HG02678 (cell line): Measurements from ENCODE around the gene ZNF432.

Experiments used
- ATAC-seq: cut with Tn5 transposase; IDR thresholded peaks from one replicate; pipeline ENCODE4 v1.9.1; 2021; ENCODE audit warnings: mild to moderate bottlenecking, moderate library complexity; ENCODE audit not compliant: unreplicated experiment

ZNF432 gene

DNA sequence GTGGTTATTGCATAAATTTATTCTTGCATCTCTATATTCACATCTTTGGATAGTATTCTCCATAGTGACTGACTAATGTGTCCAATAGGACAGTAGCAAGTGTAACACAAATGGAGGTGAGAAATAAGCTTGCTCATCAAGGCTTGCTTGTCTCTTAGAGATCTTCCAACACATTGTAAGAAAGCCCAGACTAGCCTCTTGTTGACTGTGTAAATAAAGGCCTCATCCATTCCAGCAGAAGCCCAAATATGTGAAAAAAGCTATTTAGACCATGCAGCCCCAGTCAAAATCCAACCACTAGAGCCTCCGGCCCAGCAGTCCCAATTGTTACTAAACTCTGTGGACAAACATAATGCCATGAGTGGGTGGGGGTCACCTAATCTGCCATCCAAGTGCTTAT lies 38.0 kb downstream of the ZNF432 start:
- no peak for ATAC-seq

DNA sequence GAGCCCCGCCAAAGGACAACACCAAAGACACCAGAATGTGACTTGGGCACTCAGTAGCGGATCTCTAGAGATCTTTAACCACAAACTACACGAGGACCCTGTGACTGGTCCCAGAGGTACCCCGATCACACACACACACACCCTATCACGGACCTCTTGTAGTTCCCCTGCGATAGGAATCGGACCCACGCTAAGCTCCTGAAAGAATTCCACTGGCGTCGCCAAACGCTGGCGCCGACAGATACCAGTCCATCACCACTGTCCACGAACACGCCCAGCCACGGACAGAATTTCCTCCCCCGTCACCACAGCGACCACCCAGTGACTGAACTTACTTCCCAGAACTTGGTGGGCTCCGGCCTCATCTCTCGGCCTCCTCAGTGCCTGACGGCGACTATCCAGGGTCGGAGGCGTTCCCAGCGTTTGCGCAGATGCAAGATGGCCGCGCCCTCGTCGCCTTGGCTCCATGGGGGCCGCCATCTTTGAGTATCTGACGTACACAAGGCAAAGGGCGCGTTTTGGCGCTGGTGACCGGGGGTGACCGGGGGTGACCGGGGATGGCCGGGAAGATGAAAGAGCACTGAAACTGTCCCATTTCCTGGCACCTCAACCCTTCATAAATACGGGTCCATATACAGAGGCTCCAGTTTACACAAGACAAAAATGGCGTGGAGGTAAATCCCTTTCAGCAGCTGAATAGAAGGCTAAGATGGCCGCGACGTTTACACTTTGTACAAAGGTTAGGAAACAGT lies 40.7 kb downstream of the ZNF432 start, which contains the start of gene ZNF615:
Gene ZNF615, minus strand, starts transcription at position 406 of the 752 bp plus-strand sequence. CDS start 4,500 bp downstream, outside the sequence.
- ATAC-seq: peak; percentile 94

DNA sequence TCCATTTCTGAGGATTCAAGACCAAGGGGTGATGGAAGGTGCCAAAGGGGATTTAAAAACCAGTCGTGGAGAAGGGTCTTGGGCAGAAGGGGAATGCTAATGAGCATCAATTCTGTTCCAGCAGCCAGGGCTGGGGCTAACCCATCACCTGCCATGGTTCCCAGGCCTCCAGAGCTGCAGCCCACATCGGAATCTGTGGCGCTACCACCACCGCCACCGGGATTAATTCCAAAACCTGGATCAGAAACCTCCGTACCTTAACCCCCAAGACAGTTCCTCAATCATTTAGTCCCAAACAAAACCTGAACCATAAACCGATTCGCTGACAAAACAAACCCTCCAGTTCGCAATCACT lies 41.2 kb downstream of the ZNF432 start:
- no peak for ATAC-seq

DNA sequence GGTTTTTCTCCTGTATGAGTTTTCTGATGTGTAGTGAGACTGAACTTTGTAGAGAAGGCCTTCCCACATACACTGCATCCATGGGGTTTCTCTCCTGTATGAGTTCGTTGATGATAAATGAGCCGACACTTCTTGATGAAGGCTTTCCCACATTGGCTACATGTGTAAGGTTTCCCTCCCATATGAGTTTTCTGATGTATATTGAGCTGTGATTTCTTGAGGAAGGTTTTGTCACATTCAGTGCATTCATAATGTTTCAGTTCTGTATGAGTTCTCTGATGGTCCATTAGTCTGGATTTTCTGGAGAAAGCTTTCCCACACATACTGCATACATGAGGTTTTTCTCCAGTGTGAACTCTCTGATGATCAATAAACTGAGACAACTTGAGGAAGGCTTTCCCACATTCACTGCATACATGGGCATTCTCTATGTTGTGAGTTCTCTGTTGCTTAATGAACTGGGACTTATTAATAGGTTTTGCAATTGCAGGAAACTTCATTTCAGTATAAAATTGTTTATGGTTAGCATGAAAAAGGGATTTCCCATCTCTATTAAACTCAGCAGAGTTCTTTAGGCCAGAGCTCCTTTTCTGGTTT lies 54.5 kb downstream of the ZNF432 start:
- no peak for ATAC-seq

DNA sequence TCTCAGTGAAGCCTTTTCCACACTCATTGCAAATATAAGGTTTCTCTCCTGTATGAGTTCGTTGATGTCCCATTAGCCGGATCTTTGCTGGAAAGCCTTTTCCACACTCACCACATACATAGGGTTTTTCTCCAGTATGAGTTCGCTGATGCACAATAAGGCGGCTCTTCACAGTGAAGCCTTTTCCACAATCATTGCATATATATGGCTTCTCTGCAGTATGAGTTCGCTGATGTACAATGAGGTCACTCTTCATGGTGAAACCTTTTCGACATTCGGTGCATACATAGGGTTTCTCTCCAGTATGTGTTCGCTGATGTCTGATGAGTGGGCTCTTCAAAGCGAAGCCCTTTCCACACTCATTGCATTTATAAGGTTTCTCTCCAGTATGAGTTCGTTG lies 55.2 kb downstream of the ZNF432 start:
- ATAC-seq: no peak

DNA sequence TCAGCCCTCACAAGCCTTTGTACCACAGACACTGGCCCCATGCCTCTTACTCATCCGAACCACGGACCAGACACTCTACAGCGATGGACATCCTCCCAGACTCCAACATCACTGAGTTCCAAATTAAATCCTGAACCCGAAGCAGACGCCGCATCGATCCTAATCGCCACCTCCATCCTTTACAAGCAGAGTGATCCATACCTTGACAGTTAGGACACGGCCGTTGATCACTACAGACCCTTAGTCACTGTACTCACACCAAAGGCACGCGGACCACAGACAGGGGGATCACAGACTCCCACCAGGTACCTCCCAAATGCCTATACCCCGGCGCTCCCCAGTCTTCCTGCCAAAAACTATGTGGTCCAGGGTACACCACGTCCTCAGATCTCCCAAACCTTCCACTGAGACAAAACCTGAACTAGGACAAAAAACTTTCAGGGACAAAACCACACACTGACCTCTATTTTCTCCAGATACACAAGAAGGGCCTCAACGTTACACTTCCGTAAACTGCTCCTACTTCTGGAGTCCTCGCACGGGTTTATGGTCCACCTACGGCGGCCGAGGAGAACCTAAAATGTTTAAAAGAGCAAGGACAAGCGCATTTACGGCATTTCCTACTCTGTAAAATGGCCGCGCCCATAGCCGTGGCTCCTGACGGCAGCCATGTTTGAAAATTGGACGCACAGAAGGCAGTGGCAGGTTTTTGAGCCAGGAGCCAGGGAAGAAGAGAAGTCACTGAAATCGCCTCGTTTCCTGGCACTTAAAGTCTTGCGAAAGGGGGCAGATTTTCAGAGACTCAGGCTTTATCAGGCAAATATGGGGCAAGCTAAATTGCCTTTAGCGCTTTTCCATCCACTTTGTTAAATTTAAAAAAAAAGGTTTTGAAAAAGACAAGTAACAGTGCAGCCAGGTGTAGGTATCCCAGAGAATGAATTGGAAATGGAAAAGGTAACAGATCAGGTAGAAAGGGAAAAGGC lies 62.0 kb downstream of the ZNF432 start, which contains the start of gene ZNF350:
Gene ZNF350, minus strand, starts transcription at position 532 of the 983 bp plus-strand sequence. CDS start 12,480 bp downstream, outside the sequence.
- ATAC-seq: peak; percentile 75

DNA sequence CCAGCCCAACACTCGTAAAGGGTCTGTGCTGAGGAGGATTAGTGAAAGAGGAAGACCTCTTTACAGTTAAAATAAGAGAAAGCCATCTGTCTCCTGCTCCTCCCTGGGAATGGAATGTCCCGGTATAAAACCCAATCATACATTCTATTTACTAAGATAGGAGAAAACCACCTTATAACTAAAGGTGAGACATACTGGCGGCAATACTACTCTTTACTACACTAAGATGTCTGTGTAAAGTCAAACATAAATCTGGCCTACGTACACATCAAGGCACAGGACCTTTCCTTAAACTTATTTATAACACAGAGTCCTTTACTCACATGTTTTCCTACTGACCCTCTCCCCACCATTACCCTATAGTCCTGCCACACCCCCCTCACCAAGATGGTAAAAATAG lies 65.3 kb downstream of the ZNF432 start:
- ATAC-seq: no peak
